Pancreas (tissue), 10 donors: Measurements from ENCODE around the gene DCST1. TPM values are rescaled to one million over a fixed set of nuclear protein-coding genes. Genes with fewer than 3 reads are reported as not detected.

Source experiments
- ATAC-seq, 4 donors: fragments of 200-7000 bp; cut with Tn5 transposase; one replicate each; pipeline versions ENCODE4 v1.8.0 to v1.9.1; 2020; ENCODE audit warnings: mild to moderate bottlenecking in 4 of 4, moderate library complexity in 4 of 4
- DNase-seq, 6 donors: peaks; one replicate each; pipeline ENCODE4 v3.0.0-alpha.2; 2020
- FAIRE-seq: peaks from 2 replicates; lab custom pipeline; 2012; peaks lifted over from hg19 to GRCh38; lab: Jason Lieb, UNC
- H3K27ac ChIP-seq, 4 donors: fragments of 200-600 bp; sonication (generic); 1 replicate in 3 of 4; 2 replicates in 1 of 4; pipeline versions ENCODE4 v1.5.0 to v1.8.0; 2020
- H3K27me3 ChIP-seq, 4 donors: fragments of 200-600 bp; one replicate each; pipeline ENCODE4 v1.8.0; 2021
- H3K36me3 ChIP-seq, 3 donors: fragments of 200-600 bp; sonication (generic) in 1 of 3; one replicate each; pipeline versions ENCODE4 v1.5.0 to v1.8.0; 2020 to 2021
- H3K4me1 ChIP-seq, 3 donors: fragments of 200-600 bp; one replicate each; pipeline ENCODE4 v1.8.0; 2021
- H3K4me3 ChIP-seq, 4 donors: fragments of 200-600 bp; sonication (generic) in 2 of 4; one replicate each; pipeline versions ENCODE4 v1.5.0 to v1.8.0; 2020 to 2021
- H3K9me3 ChIP-seq, 4 donors: fragments of 200-600 bp; one replicate each; pipeline ENCODE4 v1.8.0; 2021
- CTCF ChIP-seq, 4 donors: fragments of 200-600 bp; sonication (generic) in 3 of 4; IDR thresholded peaks; one replicate each; pipeline versions ENCODE4 v1.5.0 to v1.8.0; 2021; ENCODE audit warnings: antibody characterized with exemption in 4 of 4
- WGBS, 2 donors: extraction: QIAGEN DNeasy Blood & Tissue Kit; methylation state at CpG; one replicate each; pipeline ENCODE4 v1.1.7; 2013; 5-methylcytosine and 5-hydroxymethylcytosine counted together
- intact Hi-C, 3 donors: fragments of 100-400 bp; cut with DNase I; formaldehyde crosslinking; loops; one replicate each; pipeline versions ENCODE4 v1.11.1 to v1.14.2; 2022
- polyA plus RNA-seq, 2 donors: library from polyadenylated mRNA; stranded (reverse); fragments of 200-250 nt; gene quantifications; one replicate each; pipeline ENCODE4 v1.2.3, GENCODE V29; 2013
- total RNA-seq, 6 donors: library from RNA; stranded (reverse); fragmentation: NEBNext Ultra II Directional in 4 of 6; extraction: Animal tissue kit (Norgen Biotek cat#: 25700) in 4 of 6; gene quantifications; one replicate each; pipeline versions ENCODE4 v1.2.1 to v1.2.4, GENCODE V29; 2021 to 2023
- donor health status: healthy with polysubstance abuse.
- donor health status: DM: no; HTN: no; CAD: no; lungs with moderate emphysema.
- donor health status: DM: no; HTN: no; CAD: no.
- donor health status: control.
- donor health status: control.
- donor health status: Bipolar disorder and iron deficiency.
- donor health status: DM: yes; HTN: yes; CAD: no.
- donor health status: DM: no; HTN: no; CAD: no.
- donor health status: DM: no; HTN: no; CAD: no.
- donor health status: DM: yes; HTN: yes; CAD: no.

Gene DCST1
- total and polyA plus RNA-seq, 8 donors, result 0.14 TPM; not detected in 7

DNA sequence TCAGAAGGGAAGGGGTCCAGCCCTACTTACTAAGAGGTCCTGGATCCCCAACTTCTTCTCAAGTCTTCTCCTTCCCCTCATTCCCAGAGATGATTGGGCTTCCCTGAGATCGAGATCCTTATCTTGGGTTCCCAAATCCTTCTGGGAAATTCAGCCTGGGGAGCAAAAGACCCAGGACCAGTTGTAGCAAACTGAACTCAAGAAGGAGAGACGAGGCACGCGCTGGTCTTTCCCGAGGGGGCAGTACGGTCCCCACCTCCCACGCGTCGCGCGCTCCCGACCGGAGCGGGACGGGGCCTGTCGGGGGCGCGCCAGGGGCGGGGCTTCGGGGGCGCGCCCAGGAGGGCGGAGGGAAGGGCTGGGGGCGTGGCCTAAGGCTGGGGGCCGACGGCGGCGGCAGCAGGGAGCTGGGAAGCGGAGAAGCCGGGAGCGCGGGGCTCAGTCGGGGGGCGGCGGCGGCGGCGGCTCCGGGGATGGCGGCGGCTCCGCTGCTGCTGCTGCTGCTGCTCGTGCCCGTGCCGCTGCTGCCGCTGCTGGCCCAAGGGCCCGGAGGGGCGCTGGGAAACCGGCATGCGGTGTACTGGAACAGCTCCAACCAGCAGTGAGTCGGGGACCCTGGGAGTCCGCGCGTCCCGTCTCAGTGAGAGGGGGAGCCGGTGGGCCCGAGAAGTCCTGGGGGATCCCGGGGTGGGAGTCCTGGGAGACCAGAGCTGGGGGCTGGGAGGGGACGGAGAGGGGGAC, 45.0 kb downstream of the DCST1 start, which contains the start of gene EFNA3:
Gene EFNA3, plus strand, starts transcription at position 369 of the 741 bp plus-strand sequence. Its CDS starts 105 bp downstream, at position 474.
- Histone ChIP-seq H3K9me3 (no peaks in the 10 kb centered on the region), H3K27ac (no peak within 1 kb of the TSS), H3K27me3 (peaks cover 0 to 31% (median 6%) of the 10 kb centered on the region in 4 donors), H3K4me3 (peak within 1 kb of the TSS in 3 of 4 donors; percentile 19 to 45 (median 41)), H3K36me3 (no peaks in the 10 kb centered on the region), H3K4me1 (peaks cover 32 to 36% (median 33%) of the 10 kb centered on the region in 3 donors)
- DNase-seq (peak; percentile 49 to 85 (median 70)), ATAC-seq (peak; percentile 49 to 81 (median 72)), FAIRE-seq (no peak)
- intact Hi-C loops, result no loop called here
- no peak for TF ChIP-seq CTCF (IDR thresholded peaks at IDR 0.05)
- 1% methylated on average over 19 to 59 of the region's 59 CpGs for WGBS, 2 donors

GRCh38 chr1:155079210-155079486, 45.5 kb downstream of the DCST1 start:
- no peak for FAIRE-seq
- no peak overlapping the region for H3K27ac ChIP-seq
- 1 to 9% methylated on average over 8 to 10 of the region's 10 CpGs for WGBS, 2 donors
- peaks cover 33 to 37% (median 33%) of the 10 kb centered on the region in 3 donors for H3K4me1 ChIP-seq
- no peak for DNase-seq
- peaks cover 0 to 31% (median 6%) of the 10 kb centered on the region in 4 donors for H3K27me3 ChIP-seq
- H3K9me3 ChIP-seq, result no peaks in the 10 kb centered on the region
- TF ChIP-seq CTCF (IDR thresholded peaks at IDR 0.05), result no peak
- intact Hi-C loops, result no loop called here
- ATAC-seq, result no peak
- H3K36me3 ChIP-seq, result no peaks in the 10 kb centered on the region
- H3K4me3 ChIP-seq, result peak overlapping the region in 3 of 4 donors; percentile 19 to 45 (median 41)

GRCh38 chr1:155079487-155080311, 46.1 kb downstream of the DCST1 start:
- no peak overlapping the region for H3K27ac ChIP-seq
- DNase-seq (peak in 2 of 6 donors; percentile 38 to 84), ATAC-seq (peak in 3 of 4 donors; percentile 3 to 4 (median 4)), FAIRE-seq (no peak)
- no peaks in the 10 kb centered on the region for H3K36me3 ChIP-seq
- peak overlapping the region in 2 of 4 donors; percentile 41 to 45 for H3K4me3 ChIP-seq
- intact Hi-C loops, result loop anchor here in 1 of 3 donors (5.0 kb wide), 1 partner anchor 37 kb away; no protein-coding TSS in a partner anchor
- 1 to 2% methylated on average over 31 to 67 of the region's 67 CpGs for WGBS, 2 donors
- TF ChIP-seq CTCF (IDR thresholded peaks at IDR 0.05), result no peak
- peaks cover 36 to 41% (median 37%) of the 10 kb centered on the region in 3 donors for H3K4me1 ChIP-seq
- no peaks in the 10 kb centered on the region for H3K9me3 ChIP-seq
- H3K27me3 ChIP-seq, result peaks cover 0 to 31% (median 6%) of the 10 kb centered on the region in 4 donors

GRCh38 chr1:155080312-155081228, 46.9 kb downstream of the DCST1 start:
- TF ChIP-seq CTCF (IDR thresholded peaks at IDR 0.05), result no peak
- DNase-seq (peak in 3 of 6 donors; percentile 32 to 75 (median 59)), ATAC-seq (no peak), FAIRE-seq (no peak)
- no peaks in the 10 kb centered on the region for H3K9me3 ChIP-seq
- peaks cover 0 to 31% (median 6%) of the 10 kb centered on the region in 4 donors for H3K27me3 ChIP-seq
- no peaks in the 10 kb centered on the region for H3K36me3 ChIP-seq
- H3K4me3 ChIP-seq, result peak overlapping the region in 2 of 4 donors; percentile 41 to 45
- intact Hi-C loops, result loop anchor here in 1 of 3 donors (5.0 kb wide), 1 partner anchor 38 kb away; no protein-coding TSS in a partner anchor
- WGBS, 2 donors, result 1 to 2% methylated on average over 40 to 71 of the region's 71 CpGs
- no peak overlapping the region for H3K27ac ChIP-seq
- H3K4me1 ChIP-seq, result peaks cover 36 to 41% (median 37%) of the 10 kb centered on the region in 3 donors
